ENCODE measurements around the gene EHD1.

GRCh38 chr11:64842851-64843685 is 35.4 kb downstream of the EHD1 start:
- TF ChIP-seq CTCF (IDR thresholded peaks at IDR 0.05) (no peak), POLR2A (IDR thresholded peaks at IDR 0.05) (no peak)

Measured in thyroid gland (tissue), 4 donors.